Calu3 (cell line): Measurements from ENCODE around the gene PPIH. TPM values are rescaled to one million over a fixed set of nuclear protein-coding genes. Genes with fewer than 3 reads are reported as not detected.

Experiments
- BruUV-seq: library from RNA; stranded (reverse); fragments of 400-500 nt; replicated peaks from 2 replicates; lab custom pipeline; 2021; lab: Mats Ljungman, UMichigan
- CTCF ChIA-PET: fragments of 300-600 bp; sonication (Branson Sonifier 250); formaldehyde crosslinking; loops from one replicate; lab custom pipeline; 2022; ENCODE audit warnings: antibody characterized with exemption; lab: Charles Lee
- DNase-seq: peaks from one replicate; pipeline ENCODE4 v3.0.0; 2022
- H3K27ac Mint-ChIP-seq: one replicate; pipeline ENCODE4 v1.8.0; 2022; ENCODE audit warnings: mixed read lengths; ENCODE audit not compliant: unreplicated experiment
- H3K27me3 Mint-ChIP-seq: one replicate; pipeline ENCODE4 v1.8.0; 2022; ENCODE audit warnings: mixed read lengths; ENCODE audit not compliant: unreplicated experiment
- H3K36me3 Mint-ChIP-seq: one replicate; pipeline ENCODE4 v1.8.0; 2022; ENCODE audit warnings: mild to moderate bottlenecking, moderate library complexity, mixed read lengths; ENCODE audit not compliant: insufficient read depth, unreplicated experiment
- H3K4me1 Mint-ChIP-seq: one replicate; pipeline ENCODE4 v1.8.0; 2022; ENCODE audit warnings: mild to moderate bottlenecking, low read depth, mixed read lengths; ENCODE audit not compliant: unreplicated experiment
- H3K4me3 Mint-ChIP-seq: one replicate; pipeline ENCODE4 v1.8.0; 2022; ENCODE audit warnings: mild to moderate bottlenecking, low read depth, moderate library complexity, mixed read lengths; ENCODE audit not compliant: unreplicated experiment
- H3K9me3 Mint-ChIP-seq: one replicate; pipeline ENCODE4 v1.8.0; 2022; ENCODE audit warnings: low read depth, mixed read lengths; ENCODE audit not compliant: unreplicated experiment
- CTCF ChIP-seq: fragments of 200-600 bp; IDR thresholded peaks from one replicate; pipeline ENCODE4 v1.8.0; 2022; ENCODE audit warnings: antibody characterized with exemption; ENCODE audit not compliant: unreplicated experiment
- intact Hi-C: fragments of 100-400 bp; cut with micrococcal nuclease; formaldehyde crosslinking; loops from one replicate; pipeline ENCODE4 v1.10.0; 2022; ENCODE audit not compliant: unreplicated experiment
- total RNA-seq: library from RNA; stranded (reverse); gene quantifications from 2 replicates; pipeline ENCODE4 v1.2.3, GENCODE V29; 2022

Gene PPIH
- total RNA-seq, 1 experiment from 2014 or later: 58.6 TPM

- CTCF ChIA-PET: interaction anchor here (0.8 to 2.6 kb wide), 3 partner anchors 8 to 76 kb away, joined by 4 to 16 read pairs (median 4); partner anchors contain the start of genes C1orf50, P3H1, PPIH and YBX1
- H3K4me3 Mint-ChIP-seq: peak overlapping the region; percentile 68
- no peaks in the 10 kb centered on the region for H3K27me3 Mint-ChIP-seq
- peaks cover 62% of the 10 kb centered on the region for H3K36me3 Mint-ChIP-seq
- BruUV-seq: no TSS peak
- no peak for TF ChIP-seq CTCF
- no peak for DNase-seq
- no peaks in the 10 kb centered on the region for H3K9me3 Mint-ChIP-seq
- peaks cover 62% of the 10 kb centered on the region for H3K4me1 Mint-ChIP-seq
- no peak overlapping the region for H3K27ac Mint-ChIP-seq
- intact Hi-C loops: loop anchor here (5.0 kb wide), 1 partner anchor 348 kb away; no protein-coding TSS in a partner anchor
Observed at GRCh38 chr1:42690477-42691156, 32.4 kb downstream of the PPIH start.

GRCh38 chr1:42691157-42691498 lies 32.9 kb downstream of the PPIH start:
- Mint-ChIP-seq H3K36me3 (peaks cover 67% of the 10 kb centered on the region), H3K4me1 (peaks cover 63% of the 10 kb centered on the region), H3K4me3 (peak overlapping the region; percentile 68), H3K27me3 (no peaks in the 10 kb centered on the region), H3K27ac (no peak overlapping the region), H3K9me3 (no peaks in the 10 kb centered on the region)
- intact Hi-C loops: loop anchor here (5.0 kb wide), 1 partner anchor 349 kb away; no protein-coding TSS in a partner anchor
- BruUV-seq: no TSS peak
- CTCF ChIA-PET: interaction anchor here (0.8 to 2.6 kb wide), 3 partner anchors 9 to 75 kb away, joined by 4 to 16 read pairs (median 4); partner anchors contain the start of genes C1orf50, P3H1, PPIH and YBX1
- no peak for TF ChIP-seq CTCF
- no peak for DNase-seq

- intact Hi-C loops: loop anchor here (5.0 kb wide), 1 partner anchor 350 kb away; no protein-coding TSS in a partner anchor
- BruUV-seq: no TSS peak
- peaks cover 71% of the 10 kb centered on the region for H3K36me3 Mint-ChIP-seq
- H3K4me1 Mint-ChIP-seq: peaks cover 51% of the 10 kb centered on the region
- DNase-seq: peak; percentile 33
- peak overlapping the region; percentile 88 for H3K27ac Mint-ChIP-seq
- no peaks in the 10 kb centered on the region for H3K27me3 Mint-ChIP-seq
- peak overlapping the region; percentile 68 for H3K4me3 Mint-ChIP-seq
- CTCF ChIA-PET: interaction anchor here (0.6 to 2.6 kb wide), 5 partner anchors 10 to 363 kb away, joined by 3 to 16 read pairs (median 3); partner anchors contain the start of gene YBX1
- H3K9me3 Mint-ChIP-seq: no peaks in the 10 kb centered on the region
- TF ChIP-seq CTCF: no peak
Observed at GRCh38 chr1:42692461-42692860, 34.2 kb downstream of the PPIH start.

GRCh38 chr1:42692911-42693310 lies 34.7 kb downstream of the PPIH start:
- Mint-ChIP-seq H3K27me3 (no peaks in the 10 kb centered on the region), H3K27ac (peak overlapping the region; percentile 88), H3K4me3 (peak overlapping the region; percentile 68), H3K9me3 (no peaks in the 10 kb centered on the region), H3K4me1 (peaks cover 46% of the 10 kb centered on the region), H3K36me3 (peaks cover 71% of the 10 kb centered on the region)
- CTCF ChIA-PET: interaction anchor here (0.6 to 2.6 kb wide), 4 partner anchors 11 to 353 kb away, joined by 3 to 16 read pairs (median 3); partner anchors contain the start of gene YBX1
- intact Hi-C loops: loop anchor here (5.0 kb wide), 1 partner anchor 351 kb away; no protein-coding TSS in a partner anchor
- DNase-seq: no peak
- no peak for TF ChIP-seq CTCF
- BruUV-seq: no TSS peak
